ENCODE data around the gene CSTB.

CSTB gene

GRCh38 chr21:43767984-43768867 lies 7.9 kb downstream of the CSTB start:
- DNase-seq (ENCODE audit: low read depth, low spot score): no peak

- DNase-seq (ENCODE audit: low read depth, low spot score): no peak
Measured at GRCh38 chr21:43767498-43767983, 8.6 kb downstream of the CSTB start.

GRCh38 chr21:43766734-43767497 lies 9.2 kb downstream of the CSTB start:
- DNase-seq (ENCODE audit: low read depth, low spot score): no peak

GRCh38 chr21:43764576-43765495 lies 11.3 kb downstream of the CSTB start:
- DNase-seq (ENCODE audit: low read depth, low spot score): no peak

GRCh38 chr21:43763901-43764523 lies 12.1 kb downstream of the CSTB start:
- no peak for DNase-seq (ENCODE audit: low read depth, low spot score)

GRCh38 chr21:43762303-43763128 lies 13.6 kb downstream of the CSTB start:
- no peak for DNase-seq (ENCODE audit: low read depth, low spot score)

GRCh38 chr21:43761886-43762285 lies 14.2 kb downstream of the CSTB start:
- no peak for DNase-seq (ENCODE audit: low read depth, low spot score)

GRCh38 chr21:43760391-43760958 lies 15.6 kb downstream of the CSTB start:
- DNase-seq (ENCODE audit: low read depth, low spot score): no peak

- no peak for DNase-seq (ENCODE audit: low read depth, low spot score)
Measured at GRCh38 chr21:43759651-43760050, 16.5 kb downstream of the CSTB start.

GRCh38 chr21:43758811-43759210 lies 17.3 kb downstream of the CSTB start:
- no peak for DNase-seq (ENCODE audit: low read depth, low spot score)

GRCh38 chr21:43758111-43758641 lies 17.9 kb downstream of the CSTB start:
- DNase-seq (ENCODE audit: low read depth, low spot score): no peak

GRCh38 chr21:43757601-43758000 lies 18.5 kb downstream of the CSTB start:
- DNase-seq (ENCODE audit: low read depth, low spot score): no peak

GRCh38 chr21:43755820-43756594 lies 20.1 kb downstream of the CSTB start:
- DNase-seq (ENCODE audit: low read depth, low spot score): no peak

- DNase-seq (ENCODE audit: low read depth, low spot score): no peak
Measured at GRCh38 chr21:43754948-43755781, 20.9 kb downstream of the CSTB start.

- DNase-seq (ENCODE audit: low read depth, low spot score): no peak
Measured at GRCh38 chr21:43753439-43753799, 22.7 kb downstream of the CSTB start.

GRCh38 chr21:43752758-43753438 lies 23.2 kb downstream of the CSTB start:
- no peak for DNase-seq (ENCODE audit: low read depth, low spot score)

GRCh38 chr21:43751955-43752591 lies 24.0 kb downstream of the CSTB start:
- no peak for DNase-seq (ENCODE audit: low read depth, low spot score)
